PC-3 (cell line): Measurements from ENCODE around the gene TSPEAR. TPM values are rescaled to one million over a fixed set of nuclear protein-coding genes. Genes with fewer than 3 reads are reported as not detected.

Experiments
- ATAC-seq: fragments of 200-7000 bp; cut with Tn5 transposase; 2 replicates; pipeline ENCODE4 v1.9.1; 2020; ENCODE audit warnings: mild to moderate bottlenecking, moderate library complexity
- BruUV-seq: library from RNA; stranded (reverse); fragments of 400-500 nt; replicated peaks from 2 replicates; lab custom pipeline; 2021; lab: Mats Ljungman, UMichigan
- CTCF ChIA-PET: fragments of 300-600 bp; sonication (Branson Sonifier 250); formaldehyde crosslinking; loops from one replicate; lab custom pipeline; 2022; ENCODE audit warnings: antibody characterized with exemption; lab: Charles Lee
- POLR2A ChIA-PET: fragments of 300-600 bp; sonication (Branson Sonifier 250); formaldehyde crosslinking; loops from one replicate; lab custom pipeline; 2022; ENCODE audit warnings: antibody characterized with exemption; ENCODE audit not compliant: unreplicated experiment; lab: Charles Lee
- DNase-seq: peaks from one replicate; pipeline ENCODE4 v3.0.0-alpha.2; 2015
- H2AFZ ChIP-seq: fragments of 300-600 bp; sonication (generic); 2 replicates; pipeline ENCODE4 v1.6.0; 2016; ENCODE audit warnings: antibody characterized with exemption, low read length
- H3F3A ChIP-seq: fragments of 300-600 bp; sonication (generic); one replicate; pipeline ENCODE4 v1.6.0; 2017; ENCODE audit warnings: antibody characterized with exemption, low read length, control low read depth, mild to moderate bottlenecking; ENCODE audit not compliant: unreplicated experiment
- H3K27ac ChIP-seq: fragments of 300-600 bp; sonication (generic); 2 replicates; pipeline ENCODE4 v1.5.1; 2016; ENCODE audit warnings: mild to moderate bottlenecking, low read length
- H3K27me3 ChIP-seq: fragments of 300-600 bp; sonication (generic); 2 replicates; pipeline ENCODE4 v1.6.1; 2016; ENCODE audit warnings: low read length, mixed read lengths
- H3K36me3 ChIP-seq: fragments of 300-600 bp; sonication (generic); 2 replicates; pipeline ENCODE4 v1.6.1; 2016; ENCODE audit warnings: low read depth, mixed run types, low read length, mixed read lengths
- H3K4me1 ChIP-seq: fragments of 300-600 bp; sonication (generic); 2 replicates; pipeline ENCODE4 v1.5.1; 2016; ENCODE audit warnings: low read length; ENCODE audit not compliant: insufficient read depth
- H3K4me2 ChIP-seq: fragments of 300-600 bp; sonication (generic); 2 replicates; pipeline ENCODE4 v1.6.0; 2016; ENCODE audit warnings: low read length
- H3K4me3 ChIP-seq: fragments of 300-600 bp; sonication (generic); 2 replicates; pipeline ENCODE4 v1.5.1; 2016; ENCODE audit warnings: mild to moderate bottlenecking, low read length, mixed read lengths
- H3K79me2 ChIP-seq: fragments of 300-600 bp; sonication (generic); 2 replicates; pipeline ENCODE4 v1.6.1; 2017; ENCODE audit warnings: low read length, mixed read lengths
- H3K9ac ChIP-seq: fragments of 300-600 bp; sonication (generic); 2 replicates; pipeline ENCODE4 v1.6.0; 2016; ENCODE audit warnings: mild to moderate bottlenecking, low read length
- H3K9me2 ChIP-seq: fragments of 300-600 bp; sonication (generic); replicated peaks from 2 replicates; pipeline ENCODE4 v1.6.1; 2016; ENCODE audit warnings: mixed run types, low read length, mixed read lengths
- H3K9me3 ChIP-seq: fragments of 300-600 bp; sonication (generic); 2 replicates; pipeline ENCODE4 v1.6.1; 2016; ENCODE audit warnings: low read length, mixed read lengths
- H4K20me1 ChIP-seq: fragments of 300-600 bp; sonication (generic); 2 replicates; pipeline ENCODE4 v1.6.1; 2016; ENCODE audit warnings: low read length, mixed read lengths
- CTCF ChIP-seq: fragments of 300-600 bp; sonication (generic); conservative IDR thresholded peaks from 2 replicates; pipeline ENCODE4 v1.5.1; 2017; ENCODE audit warnings: antibody characterized with exemption, low read depth, mild to moderate bottlenecking, low read length
- EZH2 ChIP-seq: fragments of 300-600 bp; sonication (generic); IDR thresholded peaks from one replicate; pipeline ENCODE4 v1.6.1; 2017; ENCODE audit warnings: antibody characterized with exemption, mild to moderate bottlenecking, low read length; ENCODE audit not compliant: unreplicated experiment
- EZH2phosphoT487 ChIP-seq: fragments of 300-600 bp; sonication (generic); IDR thresholded peaks from 2 replicates; pipeline ENCODE4 v1.6.1; 2018; ENCODE audit warnings: mild to moderate bottlenecking, antibody characterized with exemption, low read length, borderline replicate concordance
- intact Hi-C: fragments of 100-400 bp; cut with micrococcal nuclease; formaldehyde crosslinking; loops from 2 replicates; pipeline ENCODE4 v1.9.0; 2023
- total RNA-seq: library from RNA; depleted of rRNA; stranded (reverse); fragments of >200 nt; gene quantifications from 2 replicates; pipeline ENCODE4 v1.2.3, GENCODE V29; 2014

Gene TSPEAR
- total RNA-seq, 1 experiment from 2014 or later = 2.1 TPM

GRCh38 chr21:44496564-44497550 is 214.5 kb downstream of the TSPEAR start:
- Histone ChIP-seq H4K20me1 (no peaks in the 10 kb centered on the region), H3F3A (no peaks in the 10 kb centered on the region), H3K4me2 (no peak overlapping the region), H2AFZ (no peak overlapping the region), H3K4me3 (no peak overlapping the region), H3K27ac (no peak overlapping the region), H3K27me3 (peaks cover 35% of the 10 kb centered on the region), H3K9ac (no peak overlapping the region), H3K9me2 (no peaks in the 10 kb centered on the region), H3K79me2 (no peaks in the 10 kb centered on the region), H3K9me3 (peaks cover 17% of the 10 kb centered on the region), H3K4me1 (no peaks in the 10 kb centered on the region), H3K36me3 (no peaks in the 10 kb centered on the region)
- intact Hi-C loops = no loop called here
- ATAC-seq (no peak), DNase-seq (no peak)
- TF ChIP-seq CTCF = no peak
- no peak for TF ChIP-seq EZH2phosphoT487
- TF ChIP-seq EZH2 = no peak
- no TSS peak for BruUV-seq
- ChIA-PET POLR2A (no interaction called here), CTCF (no interaction called here)

GRCh38 chr21:44495611-44496563 is 215.5 kb downstream of the TSPEAR start:
- POLR2A ChIA-PET = no interaction called here
- no peak for ATAC-seq
- intact Hi-C loops = no loop called here
- H2AFZ ChIP-seq = no peak overlapping the region
- H3K27me3 ChIP-seq = peaks cover 35% of the 10 kb centered on the region
- no peaks in the 10 kb centered on the region for H3K4me1 ChIP-seq
- CTCF ChIA-PET = no interaction called here
- no TSS peak for BruUV-seq
- no peak overlapping the region for H3K9ac ChIP-seq
- H3K9me2 ChIP-seq = no peaks in the 10 kb centered on the region
- no peak overlapping the region for H3K27ac ChIP-seq
- H4K20me1 ChIP-seq = no peaks in the 10 kb centered on the region
- H3K4me2 ChIP-seq = no peak overlapping the region
- no peaks in the 10 kb centered on the region for H3F3A ChIP-seq
- no peak for DNase-seq
- no peaks in the 10 kb centered on the region for H3K79me2 ChIP-seq
- TF ChIP-seq EZH2 (no peak), CTCF (no peak), EZH2phosphoT487 (no peak)
- no peak overlapping the region for H3K4me3 ChIP-seq
- H3K9me3 ChIP-seq = peaks cover 17% of the 10 kb centered on the region
- no peaks in the 10 kb centered on the region for H3K36me3 ChIP-seq
